Tibial nerve (tissue), 3 donors: Measurements from ENCODE around the gene IL1RAP.

ENCODE experiments used
- CTCF ChIP-seq, 5 experiments: fragments of 200-600 bp in 3 of 5; fragments of 450-650 bp in 2 of 5; sonication (generic) in 3 of 5; IDR thresholded peaks; one replicate each; pipeline ENCODE4 v1.5.1; 2016 to 2019; ENCODE audit warnings: antibody characterized with exemption in 5 of 5, mild to moderate bottlenecking in 3 of 5, moderate library complexity in 2 of 5
- POLR2A ChIP-seq, 2 donors: fragments of 450-650 bp; IDR thresholded peaks; one replicate each; pipeline ENCODE4 v1.6.1; 2017; ENCODE audit warnings: antibody characterized with exemption in 2 of 2, mild to moderate bottlenecking in 2 of 2, moderate library complexity in 2 of 2

- TF ChIP-seq POLR2A (IDR thresholded peaks at IDR 0.05) (no peak), CTCF (IDR thresholded peaks at IDR 0.05) (no peak)
Observed at GRCh38 chr3:190537146-190537545, 23.3 kb downstream of the IL1RAP start.
